Activated naive CD4-positive, alpha-beta T cell treated with anti-CD3 and anti-CD28 coated beads, Interleukin-2, amount 50 U/mL, for 24 hours (primary cell): Measurements from ENCODE around the gene ANK3.

Experiments
- H3K27ac Mint-ChIP-seq: one replicate; pipeline ENCODE4 v1.8.0; 2021; ENCODE audit warnings: mild to moderate bottlenecking, mixed read lengths
- H3K27me3 Mint-ChIP-seq: one replicate; pipeline ENCODE4 v1.8.0; 2021; ENCODE audit warnings: mixed read lengths
- H3K36me3 Mint-ChIP-seq: one replicate; pipeline ENCODE4 v1.8.0; 2021; ENCODE audit warnings: mixed read lengths
- H3K4me1 Mint-ChIP-seq: one replicate; pipeline ENCODE4 v1.8.0; 2021; ENCODE audit warnings: mixed read lengths
- H3K4me3 Mint-ChIP-seq: one replicate; pipeline ENCODE4 v1.8.0; 2021; ENCODE audit warnings: mild to moderate bottlenecking, mixed read lengths
- H3K9me3 Mint-ChIP-seq: one replicate; pipeline ENCODE4 v1.8.0; 2021; ENCODE audit warnings: mixed read lengths

ANK3 gene

GRCh38 chr10:60280475-60280874 is 109.2 kb downstream of the ANK3 start:
- Mint-ChIP-seq H3K27ac (no peak overlapping the region), H3K4me1 (peaks cover 3% of the 10 kb centered on the region), H3K4me3 (no peak overlapping the region), H3K9me3 (no peaks in the 10 kb centered on the region), H3K27me3 (no peaks in the 10 kb centered on the region), H3K36me3 (peaks cover 17% of the 10 kb centered on the region)

GRCh38 chr10:60277656-60278055 is 112.0 kb downstream of the ANK3 start:
- no peak overlapping the region for H3K4me3 Mint-ChIP-seq
- H3K27ac Mint-ChIP-seq, result no peak overlapping the region
- peaks cover 24% of the 10 kb centered on the region for H3K36me3 Mint-ChIP-seq
- no peaks in the 10 kb centered on the region for H3K9me3 Mint-ChIP-seq
- H3K27me3 Mint-ChIP-seq, result no peaks in the 10 kb centered on the region
- peaks cover 3% of the 10 kb centered on the region for H3K4me1 Mint-ChIP-seq

DNA sequence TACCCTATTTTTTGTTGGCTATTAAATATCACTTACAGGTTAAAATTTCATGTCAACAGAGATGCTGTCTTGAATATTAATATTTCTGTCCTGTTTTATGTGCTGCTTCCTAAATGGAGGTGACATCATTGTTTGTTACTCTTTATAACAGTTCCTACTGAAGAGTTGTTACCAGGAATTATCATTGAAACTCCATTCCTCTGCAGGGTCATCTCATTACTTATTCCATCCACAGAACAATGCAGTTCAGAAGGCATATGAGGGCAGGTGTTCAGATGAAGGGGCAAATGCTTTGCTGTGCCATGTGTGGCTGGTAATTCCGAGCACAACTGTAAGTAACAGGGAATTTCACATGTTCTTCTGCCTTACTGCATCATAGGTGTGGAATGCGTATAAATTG is 113.4 kb downstream of the ANK3 start:
- H3K4me3 Mint-ChIP-seq, result no peak overlapping the region
- H3K9me3 Mint-ChIP-seq, result no peaks in the 10 kb centered on the region
- H3K36me3 Mint-ChIP-seq, result peaks cover 24% of the 10 kb centered on the region
- no peak overlapping the region for H3K27ac Mint-ChIP-seq
- peaks cover 3% of the 10 kb centered on the region for H3K4me1 Mint-ChIP-seq
- no peaks in the 10 kb centered on the region for H3K27me3 Mint-ChIP-seq

GRCh38 chr10:60271319-60272040 is 118.2 kb downstream of the ANK3 start:
- H3K27ac Mint-ChIP-seq, result peak overlapping the region; percentile 51

GRCh38 chr10:60270426-60270825 is 119.2 kb downstream of the ANK3 start:
- no peaks in the 10 kb centered on the region for H3K27me3 Mint-ChIP-seq
- peaks cover 7% of the 10 kb centered on the region for H3K36me3 Mint-ChIP-seq
- H3K9me3 Mint-ChIP-seq, result no peaks in the 10 kb centered on the region
- H3K4me3 Mint-ChIP-seq, result no peak overlapping the region
- H3K4me1 Mint-ChIP-seq, result peaks cover 3% of the 10 kb centered on the region
- no peak overlapping the region for H3K27ac Mint-ChIP-seq

More at GRCh38 chr10:60271319-60272040, 118.2 kb downstream of the ANK3 start:
- peaks cover 9% of the 10 kb centered on the region for H3K36me3 Mint-ChIP-seq
- H3K4me3 Mint-ChIP-seq, result no peak overlapping the region
- no peaks in the 10 kb centered on the region for H3K9me3 Mint-ChIP-seq
- no peaks in the 10 kb centered on the region for H3K27me3 Mint-ChIP-seq
- H3K4me1 Mint-ChIP-seq, result peaks cover 3% of the 10 kb centered on the region

GRCh38 chr10:60267802-60268201 is 121.9 kb downstream of the ANK3 start:
- peaks cover 3% of the 10 kb centered on the region for H3K36me3 Mint-ChIP-seq
- H3K4me1 Mint-ChIP-seq, result no peaks in the 10 kb centered on the region
- H3K27me3 Mint-ChIP-seq, result no peaks in the 10 kb centered on the region
- no peak overlapping the region for H3K4me3 Mint-ChIP-seq
- H3K9me3 Mint-ChIP-seq, result no peaks in the 10 kb centered on the region
- no peak overlapping the region for H3K27ac Mint-ChIP-seq

GRCh38 chr10:60266513-60266912 is 123.2 kb downstream of the ANK3 start:
- no peak overlapping the region for H3K4me3 Mint-ChIP-seq
- no peak overlapping the region for H3K27ac Mint-ChIP-seq
- H3K36me3 Mint-ChIP-seq, result peaks cover 5% of the 10 kb centered on the region
- H3K27me3 Mint-ChIP-seq, result no peaks in the 10 kb centered on the region
- H3K4me1 Mint-ChIP-seq, result no peaks in the 10 kb centered on the region
- no peaks in the 10 kb centered on the region for H3K9me3 Mint-ChIP-seq

GRCh38 chr10:60262647-60263126 is 127.0 kb downstream of the ANK3 start:
- Mint-ChIP-seq H3K9me3 (no peaks in the 10 kb centered on the region), H3K4me1 (peaks cover 6% of the 10 kb centered on the region), H3K4me3 (no peak overlapping the region), H3K36me3 (peaks cover 8% of the 10 kb centered on the region), H3K27ac (no peak overlapping the region), H3K27me3 (no peaks in the 10 kb centered on the region)

- Mint-ChIP-seq H3K27ac (no peak overlapping the region), H3K4me3 (no peak overlapping the region), H3K27me3 (no peaks in the 10 kb centered on the region), H3K4me1 (peaks cover 6% of the 10 kb centered on the region), H3K36me3 (peaks cover 8% of the 10 kb centered on the region), H3K9me3 (no peaks in the 10 kb centered on the region)
Measured at GRCh38 chr10:60260321-60260720, 129.4 kb downstream of the ANK3 start.

- H3K27me3 Mint-ChIP-seq, result no peaks in the 10 kb centered on the region
- H3K4me1 Mint-ChIP-seq, result peaks cover 6% of the 10 kb centered on the region
- H3K36me3 Mint-ChIP-seq, result peaks cover 8% of the 10 kb centered on the region
- H3K4me3 Mint-ChIP-seq, result no peak overlapping the region
- no peaks in the 10 kb centered on the region for H3K9me3 Mint-ChIP-seq
- no peak overlapping the region for H3K27ac Mint-ChIP-seq
Measured at GRCh38 chr10:60258429-60258797, 131.3 kb downstream of the ANK3 start.

DNA sequence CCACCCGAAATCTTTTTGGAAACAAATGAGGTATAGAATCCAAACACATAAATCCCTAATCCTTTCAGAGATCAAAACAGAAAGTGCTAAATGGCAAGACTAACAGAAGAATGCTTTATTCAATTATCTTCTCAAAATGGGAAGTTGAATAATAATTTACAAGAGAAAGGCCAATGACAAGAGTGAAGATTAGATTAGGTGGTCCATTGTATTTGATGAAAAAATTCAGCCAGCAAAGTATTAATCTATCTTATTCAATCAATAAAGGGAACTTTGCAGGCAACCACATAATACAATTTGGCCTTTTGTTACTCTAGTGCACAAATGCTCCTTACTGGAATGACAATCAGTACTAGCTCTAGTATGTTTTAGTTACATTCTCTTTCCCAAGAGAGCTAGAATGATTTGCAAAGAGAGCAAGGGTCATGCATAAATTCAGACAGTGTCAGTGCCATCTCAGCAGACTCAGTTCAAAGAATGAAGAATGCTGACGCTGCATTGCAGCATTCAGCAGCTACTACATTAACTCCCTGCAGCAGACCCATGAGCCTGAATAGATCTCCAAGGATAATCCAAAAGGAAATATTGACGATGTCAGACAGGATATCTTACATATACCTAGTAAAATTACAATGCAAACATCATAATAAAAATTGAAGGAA is 131.8 kb downstream of the ANK3 start:
- Mint-ChIP-seq H3K27ac (no peak overlapping the region), H3K4me3 (no peak overlapping the region), H3K4me1 (peaks cover 6% of the 10 kb centered on the region), H3K36me3 (peaks cover 6% of the 10 kb centered on the region), H3K9me3 (no peaks in the 10 kb centered on the region), H3K27me3 (no peaks in the 10 kb centered on the region)

GRCh38 chr10:60254776-60255175 is 134.9 kb downstream of the ANK3 start:
- H3K27ac Mint-ChIP-seq, result no peak overlapping the region
- H3K4me3 Mint-ChIP-seq, result no peak overlapping the region
- H3K4me1 Mint-ChIP-seq, result no peaks in the 10 kb centered on the region
- peaks cover 5% of the 10 kb centered on the region for H3K36me3 Mint-ChIP-seq
- H3K9me3 Mint-ChIP-seq, result no peaks in the 10 kb centered on the region
- no peaks in the 10 kb centered on the region for H3K27me3 Mint-ChIP-seq

DNA sequence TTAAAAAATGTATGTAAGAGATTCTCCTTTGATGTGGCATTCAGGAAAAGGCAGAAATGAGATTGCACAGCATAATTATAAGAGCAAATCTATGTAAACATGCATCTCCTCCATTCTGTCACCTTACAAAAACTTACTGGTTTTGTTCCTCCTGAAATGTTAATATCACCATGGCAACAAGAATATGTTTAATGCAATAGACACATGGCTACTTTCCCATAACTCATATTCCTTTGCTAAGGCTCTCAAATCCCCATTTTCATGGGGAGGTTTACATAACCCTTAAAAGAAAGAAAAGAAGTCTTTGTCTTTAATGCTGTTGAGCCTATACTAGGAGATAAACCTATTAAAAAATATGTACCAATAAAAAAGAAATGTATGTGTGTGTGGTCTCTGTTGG is 136.2 kb downstream of the ANK3 start:
- no peaks in the 10 kb centered on the region for H3K9me3 Mint-ChIP-seq
- H3K36me3 Mint-ChIP-seq, result peaks cover 5% of the 10 kb centered on the region
- no peak overlapping the region for H3K4me3 Mint-ChIP-seq

GRCh38 chr10:60252688-60253087 is 137.0 kb downstream of the ANK3 start:
- Mint-ChIP-seq H3K27me3 (no peaks in the 10 kb centered on the region), H3K9me3 (no peaks in the 10 kb centered on the region), H3K4me3 (no peak overlapping the region), H3K36me3 (peaks cover 5% of the 10 kb centered on the region), H3K4me1 (no peaks in the 10 kb centered on the region), H3K27ac (no peak overlapping the region)

More for the DNA sequence above, 136.2 kb downstream of the ANK3 start:
- Mint-ChIP-seq H3K27me3 (no peaks in the 10 kb centered on the region), H3K4me1 (no peaks in the 10 kb centered on the region), H3K27ac (no peak overlapping the region)

DNA sequence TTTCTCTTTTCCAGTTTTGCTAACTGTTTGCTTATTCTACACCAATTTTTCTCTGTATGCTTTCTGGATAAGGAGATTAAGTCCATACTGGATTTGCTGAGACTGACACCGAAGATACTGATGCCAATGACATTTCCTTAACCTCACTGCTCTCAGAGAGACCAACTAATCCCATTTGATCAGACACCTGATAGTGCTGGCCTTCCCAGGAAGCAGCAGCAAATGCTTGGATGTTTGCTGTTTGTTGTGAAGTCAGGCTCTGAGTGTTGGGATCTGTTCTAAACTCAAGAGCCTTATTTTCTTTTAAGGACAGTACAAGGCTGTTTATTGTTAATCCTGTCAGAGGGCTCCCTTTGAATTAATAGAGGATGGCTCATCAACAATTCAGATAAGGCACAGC is 143.3 kb downstream of the ANK3 start:
- H3K27me3 Mint-ChIP-seq, result no peaks in the 10 kb centered on the region
- no peak overlapping the region for H3K4me3 Mint-ChIP-seq
- H3K4me1 Mint-ChIP-seq, result peaks cover 3% of the 10 kb centered on the region
- H3K9me3 Mint-ChIP-seq, result no peaks in the 10 kb centered on the region
- no peak overlapping the region for H3K27ac Mint-ChIP-seq
- peaks cover 6% of the 10 kb centered on the region for H3K36me3 Mint-ChIP-seq

- Mint-ChIP-seq H3K9me3 (no peaks in the 10 kb centered on the region), H3K4me3 (no peak overlapping the region), H3K27ac (no peak overlapping the region), H3K4me1 (peaks cover 36% of the 10 kb centered on the region), H3K27me3 (no peaks in the 10 kb centered on the region), H3K36me3 (peaks cover 4% of the 10 kb centered on the region)
Measured at GRCh38 chr10:60239228-60239627, 150.4 kb downstream of the ANK3 start.
